Natural killer cell treated with Interleukin-12 subunit alpha and Interleukin-12 subunit beta and Interleukin-15 and Interleukin-18, amount 100 ng/mL, for 72 hours (primary cell): Measurements from ENCODE around the gene CLMP. TPM values are rescaled to one million over a fixed set of nuclear protein-coding genes. Genes with fewer than 3 reads are reported as not detected.

Source experiments
- ATAC-seq, 2 donors: fragments of 150-1000 bp; cut with Tn5 transposase in 1 of 2; sonication (Bioruptor Pico), chemical (Tn5 transposase) in 1 of 2; 2 replicates each; pipeline ENCODE4 v1.10.0; 2021
- DNase-seq: peaks from one replicate; pipeline ENCODE4 v3.0.0; 2022; ENCODE audit warnings: low spot score
- H3K27ac Mint-ChIP-seq, 2 donors: 1 replicate in 1 of 2; 2 replicates in 1 of 2; pipeline ENCODE4 v1.8.0; 2022; ENCODE audit warnings: mixed read lengths in 2 of 2, mild to moderate bottlenecking in 1 of 2, moderate library complexity in 1 of 2
- H3K27me3 Mint-ChIP-seq, 2 donors: 1 replicate in 1 of 2; 2 replicates in 1 of 2; pipeline ENCODE4 v1.8.0; 2022; ENCODE audit warnings: mixed read lengths in 2 of 2
- H3K36me3 Mint-ChIP-seq: one replicate; pipeline ENCODE4 v1.8.0; 2022; ENCODE audit warnings: mixed read lengths
- H3K4me1 Mint-ChIP-seq, 2 donors: 1 replicate in 1 of 2; 2 replicates in 1 of 2; pipeline ENCODE4 v1.8.0; 2022; ENCODE audit warnings: low read depth in 2 of 2, mixed read lengths in 2 of 2, mild to moderate bottlenecking in 1 of 2
- H3K4me3 Mint-ChIP-seq: one replicate; pipeline ENCODE4 v1.8.0; 2022; ENCODE audit warnings: mixed read lengths
- H3K9me3 Mint-ChIP-seq: 2 replicates; pipeline ENCODE4 v1.8.0; 2022; ENCODE audit warnings: mixed read lengths
- total RNA-seq, 2 donors: library from RNA; stranded (reverse); gene quantifications; one replicate each; pipeline ENCODE4 v1.2.3, GENCODE V29; 2022

The CLMP gene
- total RNA-seq = not detected

GRCh38 chr11:123195188-123196059, at the start of gene CLMP:
TSS of gene CLMP (minus strand) at chr11:123195248. CDS start at chr11:123194940, 308 bp downstream.
- Mint-ChIP-seq H3K36me3 (no peaks in the 10 kb centered on the region), H3K4me3 (peak within 1 kb of the TSS; percentile 78), H3K4me1 (peaks cover 7 to 8% of the 10 kb centered on the region in 2 donors), H3K9me3 (no peaks in the 10 kb centered on the region), H3K27me3 (peaks cover 62 to 77% of the 10 kb centered on the region in 2 donors), H3K27ac (no peak within 1 kb of the TSS)
- no peak for DNase-seq
- peak; percentile 49 to 59 for ATAC-seq

GRCh38 chr11:123241874-123242543, 47.0 kb upstream of the CLMP start:
- no peak for ATAC-seq
- Mint-ChIP-seq H3K27me3 (peaks cover 8 to 9% of the 10 kb centered on the region in 2 donors), H3K27ac (no peak overlapping the region), H3K4me1 (peaks cover 2 to 3% of the 10 kb centered on the region in 2 donors), H3K9me3 (no peaks in the 10 kb centered on the region), H3K36me3 (no peaks in the 10 kb centered on the region), H3K4me3 (no peak overlapping the region)
- DNase-seq = no peak

GRCh38 chr11:123241294-123241693, 46.2 kb upstream of the CLMP start:
- no peaks in the 10 kb centered on the region for H3K9me3 Mint-ChIP-seq

GRCh38 chr11:123239191-123240150, 44.4 kb upstream of the CLMP start:
- no peak for DNase-seq
- H3K27me3 Mint-ChIP-seq = peaks cover 6 to 9% of the 10 kb centered on the region in 2 donors
- H3K27ac Mint-ChIP-seq = no peak overlapping the region
- no peaks in the 10 kb centered on the region for H3K9me3 Mint-ChIP-seq
- ATAC-seq = no peak
- no peaks in the 10 kb centered on the region for H3K36me3 Mint-ChIP-seq
- H3K4me1 Mint-ChIP-seq = peaks cover 5 to 14% of the 10 kb centered on the region in 2 donors
- H3K4me3 Mint-ChIP-seq = no peak overlapping the region

More at GRCh38 chr11:123241294-123241693, 46.2 kb upstream of the CLMP start:
- Mint-ChIP-seq H3K4me3 (no peak overlapping the region), H3K4me1 (no peaks in the 10 kb centered on the region), H3K27me3 (peaks cover 6 to 9% of the 10 kb centered on the region in 2 donors), H3K36me3 (no peaks in the 10 kb centered on the region), H3K27ac (no peak overlapping the region)
- DNase-seq = no peak
- ATAC-seq = no peak

GRCh38 chr11:123238297-123238696, 43.2 kb upstream of the CLMP start:
- no peak overlapping the region for H3K27ac Mint-ChIP-seq
- no peaks in the 10 kb centered on the region for H3K36me3 Mint-ChIP-seq
- peaks cover 6 to 9% of the 10 kb centered on the region in 2 donors for H3K27me3 Mint-ChIP-seq
- DNase-seq = no peak
- no peaks in the 10 kb centered on the region for H3K9me3 Mint-ChIP-seq
- ATAC-seq = no peak
- H3K4me3 Mint-ChIP-seq = no peak overlapping the region
- H3K4me1 Mint-ChIP-seq = peaks cover 9 to 20% of the 10 kb centered on the region in 2 donors

- ATAC-seq (no peak), DNase-seq (no peak)
- no peak overlapping the region for H3K27ac Mint-ChIP-seq
- no peaks in the 10 kb centered on the region for H3K36me3 Mint-ChIP-seq
- H3K9me3 Mint-ChIP-seq = no peaks in the 10 kb centered on the region
- H3K4me3 Mint-ChIP-seq = no peak overlapping the region
- H3K4me1 Mint-ChIP-seq = peaks cover 18 to 29% of the 10 kb centered on the region in 2 donors
- H3K27me3 Mint-ChIP-seq = peaks cover 6 to 9% of the 10 kb centered on the region in 2 donors
These were observed 41.8 kb upstream of the CLMP start for GRCh38 chr11:123236879-123237278.

GRCh38 chr11:123235656-123236261, 40.7 kb upstream of the CLMP start:
- ATAC-seq = no peak
- no peak overlapping the region for H3K27ac Mint-ChIP-seq
- H3K9me3 Mint-ChIP-seq = no peaks in the 10 kb centered on the region
- H3K27me3 Mint-ChIP-seq = no peaks in the 10 kb centered on the region
- peaks cover 18 to 29% of the 10 kb centered on the region in 2 donors for H3K4me1 Mint-ChIP-seq
- DNase-seq = no peak
- H3K4me3 Mint-ChIP-seq = no peak overlapping the region
- no peaks in the 10 kb centered on the region for H3K36me3 Mint-ChIP-seq

GRCh38 chr11:123235117-123235655, 40.1 kb upstream of the CLMP start:
- H3K27me3 Mint-ChIP-seq = no peaks in the 10 kb centered on the region
- no peaks in the 10 kb centered on the region for H3K9me3 Mint-ChIP-seq
- H3K27ac Mint-ChIP-seq = peak overlapping the region in 1 of 2 donors; percentile 15
- ATAC-seq (no peak), DNase-seq (no peak)
- H3K4me3 Mint-ChIP-seq = no peak overlapping the region
- H3K36me3 Mint-ChIP-seq = no peaks in the 10 kb centered on the region
- H3K4me1 Mint-ChIP-seq = peaks cover 18 to 29% of the 10 kb centered on the region in 2 donors

- Mint-ChIP-seq H3K27me3 (no peaks in the 10 kb centered on the region), H3K9me3 (no peaks in the 10 kb centered on the region), H3K4me1 (peaks cover 18 to 29% of the 10 kb centered on the region in 2 donors), H3K27ac (peak overlapping the region; percentile 92 to 97), H3K4me3 (peak overlapping the region; percentile 80), H3K36me3 (no peaks in the 10 kb centered on the region)
- DNase-seq (no peak), ATAC-seq (peak; percentile 77 to 81)
These were observed 38.9 kb upstream of the CLMP start for GRCh38 chr11:123233975-123234334.

GRCh38 chr11:123233280-123233974, 38.4 kb upstream of the CLMP start:
- peak; percentile 89 to 90 for ATAC-seq
- peaks cover 0 to 2% of the 10 kb centered on the region in 2 donors for H3K27me3 Mint-ChIP-seq
- H3K27ac Mint-ChIP-seq = peak overlapping the region; percentile 92 to 97
- peaks cover 18 to 29% of the 10 kb centered on the region in 2 donors for H3K4me1 Mint-ChIP-seq
- no peaks in the 10 kb centered on the region for H3K36me3 Mint-ChIP-seq
- no peaks in the 10 kb centered on the region for H3K9me3 Mint-ChIP-seq
- no peak for DNase-seq
- peak overlapping the region; percentile 80 for H3K4me3 Mint-ChIP-seq

- Mint-ChIP-seq H3K4me3 (no peak overlapping the region), H3K9me3 (no peaks in the 10 kb centered on the region), H3K27me3 (peaks cover 2 to 7% of the 10 kb centered on the region in 2 donors), H3K27ac (peak overlapping the region; percentile 3 to 60), H3K4me1 (peaks cover 18 to 29% of the 10 kb centered on the region in 2 donors), H3K36me3 (no peaks in the 10 kb centered on the region)
- DNase-seq (no peak), ATAC-seq (no peak)
These were observed 36.7 kb upstream of the CLMP start for GRCh38 chr11:123231777-123232176.

- H3K27ac Mint-ChIP-seq = peak overlapping the region; percentile 3 to 60
These were observed 36.2 kb upstream of the CLMP start for GRCh38 chr11:123231256-123231655.

More at GRCh38 chr11:123231256-123231655, 36.2 kb upstream of the CLMP start:
- ATAC-seq (no peak), DNase-seq (no peak)
- Mint-ChIP-seq H3K27me3 (peaks cover 3 to 11% of the 10 kb centered on the region in 2 donors), H3K4me1 (peaks cover 18 to 29% of the 10 kb centered on the region in 2 donors), H3K4me3 (no peak overlapping the region), H3K36me3 (no peaks in the 10 kb centered on the region), H3K9me3 (no peaks in the 10 kb centered on the region)
